Fibroblast of the aortic adventitia (primary cell): ENCODE results near the gene DCTN5. TPM values are rescaled to one million over a fixed set of nuclear protein-coding genes. Genes with fewer than 3 reads are reported as not detected.
A peak's percentile ranks its signal among the peaks of the same experiment; 100 is the strongest.

ENCODE experiments used
- DNase-seq: peaks from one replicate; pipeline ENCODE4 v3.0.0-alpha.2; 2010; ENCODE audit warnings: low read depth
- H3K4me3 ChIP-seq: 2 replicates; pipeline ENCODE4 v1.5.1; 2011; ENCODE audit warnings: low read depth, mild to moderate bottlenecking, control low read depth, low read length, moderate library complexity
- CTCF ChIP-seq: IDR thresholded peaks from 2 replicates; pipeline ENCODE4 v1.5.1; 2011; ENCODE audit warnings: mild to moderate bottlenecking, low read length, control low read depth, inconsistent platforms; ENCODE audit not compliant: insufficient read depth
- total RNA-seq: library from RNA; depleted of rRNA; stranded (reverse); fragments of >200 nt; gene quantifications from 2 replicates; pipeline ENCODE4 v1.2.3, GENCODE V29; 2012; ENCODE audit warnings: low replicate concordance

Gene DCTN5
- total RNA-seq, 1 donor: 54.8 TPM

- H3K4me3 ChIP-seq: peak overlapping the region; percentile 71
- TF ChIP-seq CTCF: no peak
- DNase-seq: no peak
These were observed 38.7 kb downstream of the DCTN5 start for GRCh38 chr16:23679986-23680336.

GRCh38 chr16:23682181-23682580 lies 40.9 kb downstream of the DCTN5 start:
- no peak for TF ChIP-seq CTCF
- DNase-seq: peak; percentile 68
- no peak overlapping the region for H3K4me3 ChIP-seq

DNA sequence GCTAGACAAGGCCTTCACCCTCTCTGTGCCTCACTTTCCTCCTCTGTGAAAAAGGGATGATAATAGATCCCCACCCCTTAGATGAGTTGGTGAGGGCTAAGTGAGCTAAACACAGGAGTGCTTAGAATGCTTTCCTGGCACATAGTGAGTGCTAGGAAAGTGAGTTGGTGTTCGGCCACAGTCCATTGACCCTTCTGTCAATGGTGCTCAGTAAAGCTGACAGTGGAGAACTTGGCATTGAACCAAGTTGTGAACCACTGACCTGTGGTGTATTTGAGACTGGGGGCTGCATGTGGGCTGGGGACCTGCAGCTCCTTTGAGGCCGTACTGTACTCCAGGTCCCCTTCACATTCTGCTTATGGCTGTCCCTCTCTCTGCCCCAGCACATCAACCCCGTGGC lies 42.2 kb downstream of the DCTN5 start:
- no peak overlapping the region for H3K4me3 ChIP-seq
- no peak for TF ChIP-seq CTCF
- DNase-seq: no peak

- H3K4me3 ChIP-seq: no peak overlapping the region
- TF ChIP-seq CTCF: no peak
- DNase-seq: no peak
These were observed 46.0 kb downstream of the DCTN5 start for GRCh38 chr16:23687034-23687808.

DNA sequence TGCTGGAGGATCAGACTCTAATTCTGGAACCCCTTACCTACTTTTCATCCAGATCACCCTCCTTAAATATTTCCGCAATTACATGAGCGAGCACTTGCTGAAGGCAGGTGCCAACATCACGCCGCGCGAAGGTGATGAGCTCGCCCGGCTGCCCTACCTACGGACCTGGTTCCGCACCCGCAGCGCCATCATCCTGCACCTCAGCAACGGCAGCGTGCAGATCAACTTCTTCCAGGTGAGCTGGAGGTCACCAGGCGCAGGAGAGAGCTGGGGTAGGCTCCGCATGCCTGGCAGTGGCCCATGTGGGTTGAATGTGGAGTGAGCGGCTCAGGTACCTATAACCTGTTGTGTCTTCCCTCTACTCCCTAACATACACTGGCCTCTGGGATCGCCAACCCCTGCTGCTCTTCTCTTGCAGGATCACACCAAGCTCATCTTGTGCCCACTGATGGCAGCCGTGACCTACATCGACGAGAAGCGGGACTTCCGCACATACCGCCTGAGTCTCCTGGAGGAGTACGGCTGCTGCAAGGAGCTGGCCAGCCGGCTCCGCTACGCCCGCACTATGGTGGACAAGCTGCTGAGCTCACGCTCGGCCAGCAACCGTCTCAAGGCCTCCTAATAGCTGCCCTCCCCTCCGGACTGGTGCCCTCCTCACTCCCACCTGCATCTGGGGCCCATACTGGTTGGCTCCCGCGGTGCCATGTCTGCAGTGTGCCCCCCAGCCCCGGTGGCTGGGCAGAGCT lies 48.3 kb downstream of the DCTN5 start:
- no peak for DNase-seq
- no peak for TF ChIP-seq CTCF
- H3K4me3 ChIP-seq: no peak overlapping the region

DNA sequence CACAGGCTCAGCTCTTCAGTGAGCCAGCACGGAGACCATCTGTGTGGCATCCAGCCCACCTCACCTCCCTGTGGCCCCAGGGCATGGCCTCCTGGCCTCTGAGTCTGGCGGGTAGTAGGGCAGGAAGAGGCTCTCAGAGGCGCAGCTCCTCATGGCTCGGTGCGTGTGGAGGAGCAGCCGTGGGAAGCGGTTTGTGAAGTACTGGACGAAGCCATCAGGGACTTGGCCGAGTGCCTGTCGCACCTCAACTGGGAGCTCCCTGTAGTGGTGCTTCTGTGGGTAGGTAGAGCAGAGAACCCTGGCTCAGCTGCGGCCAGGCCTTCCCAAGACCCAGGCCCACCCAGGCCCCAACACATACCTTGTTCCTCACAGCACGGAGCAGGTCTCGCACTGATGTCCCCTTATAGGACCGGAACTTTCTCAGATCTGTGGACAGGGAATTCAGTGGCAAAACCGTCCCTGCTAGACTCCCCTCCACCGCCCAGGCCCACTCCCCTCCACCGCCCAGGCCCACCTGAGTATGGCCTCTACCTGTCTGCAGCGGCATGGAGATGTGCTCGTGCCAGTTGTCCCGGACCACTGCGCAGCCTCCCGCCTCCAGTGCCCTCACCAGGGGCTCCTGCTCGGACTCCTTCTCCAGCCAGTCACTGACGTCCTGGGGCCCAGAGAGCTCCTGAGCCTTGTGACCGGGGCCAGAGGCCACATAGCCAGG lies 49.7 kb downstream of the DCTN5 start:
- no peak for DNase-seq
- H3K4me3 ChIP-seq: no peak overlapping the region
- no peak for TF ChIP-seq CTCF
